IMR-90 (cell line): ENCODE data around the gene NUDCD3. TPM values are rescaled to one million over a fixed set of nuclear protein-coding genes. Genes with fewer than 3 reads are reported as not detected.

Experiments
- ATAC-seq: fragments of 200-7000 bp; cut with Tn5 transposase; 2 replicates; pipeline ENCODE4 v1.9.1; 2020; ENCODE audit warnings: low read depth, mild to moderate bottlenecking, moderate library complexity
- BruUV-seq: library from RNA; stranded (reverse); fragments of 400-500 nt; replicated peaks from 2 replicates; lab custom pipeline; 2021; lab: Mats Ljungman, UMichigan
- CTCF ChIA-PET: fragments of 300-600 bp; formaldehyde crosslinking; extraction: SDS; loops from one replicate; lab custom pipeline; 2021; ENCODE audit warnings: antibody characterized with exemption; lab: Yijun Ruan, JAX
- POLR2A ChIA-PET: fragments of 300-600 bp; sonication (Branson Sonifier 250); formaldehyde crosslinking; loops from one replicate; lab custom pipeline; 2022; ENCODE audit warnings: antibody characterized with exemption; ENCODE audit not compliant: unreplicated experiment; lab: Charles Lee
- DNase-seq: peaks from one replicate; pipeline ENCODE4 v3.0.0; 2013
- H2AFZ ChIP-seq: replicated peaks from 2 replicates; pipeline ENCODE3; 2013; ENCODE audit warnings: low read length, mild to moderate bottlenecking; ENCODE audit not compliant: poor library complexity
- H2AK5ac ChIP-seq: 2 replicates; pipeline ENCODE4 v1.6.1; 2013; ENCODE audit warnings: low read depth, low read length, inconsistent platforms
- H2AK9ac ChIP-seq: replicated peaks from 2 replicates; pipeline ENCODE3; 2013; ENCODE audit warnings: mild to moderate bottlenecking, low read depth, low read length, moderate library complexity; ENCODE audit not compliant: poor library complexity
- H2BK120ac ChIP-seq: 2 replicates; pipeline ENCODE4 v1.6.1; 2013; ENCODE audit warnings: low read depth, low read length, inconsistent platforms
- H2BK15ac ChIP-seq: 3 replicates; pipeline ENCODE4 v1.6.1; 2013; ENCODE audit warnings: low read depth, low read length, inconsistent platforms
- H2BK20ac ChIP-seq: 2 replicates; pipeline ENCODE4 v1.6.1; 2013; ENCODE audit warnings: low read depth, mild to moderate bottlenecking, inconsistent platforms, low read length, moderate library complexity
- H2BK5ac ChIP-seq: 2 replicates; pipeline ENCODE4 v1.6.1; 2013; ENCODE audit warnings: mild to moderate bottlenecking, low read depth, low read length, inconsistent platforms; ENCODE audit not compliant: poor library complexity, severe bottlenecking
- H3K14ac ChIP-seq: replicated peaks from 2 replicates; pipeline ENCODE4 v1.6.1; 2013; ENCODE audit warnings: low read depth, low read length, inconsistent platforms
- H3K18ac ChIP-seq: 2 replicates; pipeline ENCODE4 v1.6.1; 2013; ENCODE audit warnings: low read depth, low read length, control low read depth
- H3K23ac ChIP-seq: 2 replicates; pipeline ENCODE4 v1.6.1; 2013; ENCODE audit warnings: low read depth, low read length, inconsistent platforms
- H3K27ac ChIP-seq: 2 replicates; pipeline ENCODE4 v1.5.1; 2013; ENCODE audit warnings: mild to moderate bottlenecking, control low read depth, low read length; ENCODE audit not compliant: insufficient read depth
- H3K27me3 ChIP-seq: 2 replicates; pipeline ENCODE4 v1.6.1; 2013; ENCODE audit warnings: low read length; ENCODE audit not compliant: control insufficient read depth, insufficient read depth
- H3K36me3 ChIP-seq: 2 replicates; pipeline ENCODE4 v1.6.1; 2013; ENCODE audit warnings: low read length, mixed read lengths; ENCODE audit not compliant: control insufficient read depth, insufficient read depth
- H3K4ac ChIP-seq: 2 replicates; pipeline ENCODE4 v1.6.1; 2013; ENCODE audit warnings: low read depth, low read length, inconsistent platforms
- H3K4me1 ChIP-seq: 2 replicates; pipeline ENCODE4 v1.6.1; 2013; ENCODE audit warnings: low read length, mixed read lengths; ENCODE audit not compliant: control insufficient read depth, insufficient read depth
- H3K4me2 ChIP-seq: 2 replicates; pipeline ENCODE4 v1.6.1; 2013; ENCODE audit warnings: low read depth, mild to moderate bottlenecking, control low read depth, low read length, moderate library complexity
- H3K4me3 ChIP-seq: 2 replicates; pipeline ENCODE4 v1.5.1; 2013; ENCODE audit warnings: low read depth, mild to moderate bottlenecking, control low read depth, low read length, moderate library complexity; ENCODE audit not compliant: insufficient read depth
- H3K56ac ChIP-seq: 2 replicates; pipeline ENCODE4 v1.6.1; 2013; ENCODE audit warnings: low read length, inconsistent platforms; ENCODE audit not compliant: insufficient read depth; ENCODE audit errors: extremely low read depth
- H3K79me1 ChIP-seq, 2 experiments: 2 replicates each; pipeline ENCODE4 v1.6.1; 2013; ENCODE audit warnings: low read length in 2 of 2, inconsistent platforms in 1 of 2, low read depth in 1 of 2
- H3K9ac ChIP-seq: 2 replicates; pipeline ENCODE4 v1.6.1; 2013; ENCODE audit warnings: low read depth, low read length, control low read depth
- H3K9me1 ChIP-seq: 2 replicates; pipeline ENCODE4 v1.6.1; 2013; ENCODE audit warnings: low read length, inconsistent platforms; ENCODE audit not compliant: insufficient read depth
- H3K9me3 ChIP-seq: 2 replicates; pipeline ENCODE4 v1.6.1; 2013; ENCODE audit warnings: low read length; ENCODE audit not compliant: control insufficient read depth, insufficient read depth
- H4K20me1 ChIP-seq: 2 replicates; pipeline ENCODE4 v1.6.1; 2013; ENCODE audit warnings: low read length, inconsistent platforms; ENCODE audit not compliant: insufficient read depth
- H4K5ac ChIP-seq: 2 replicates; pipeline ENCODE4 v1.6.1; 2013; ENCODE audit warnings: mild to moderate bottlenecking, low read depth, low read length, control low read depth
- H4K8ac ChIP-seq, 2 experiments: 2 replicates each; pipeline ENCODE4 v1.6.1; 2013; ENCODE audit warnings: low read depth in 2 of 2, low read length in 2 of 2, control low read depth in 1 of 2, inconsistent platforms in 1 of 2
- H4K91ac ChIP-seq: 2 replicates; pipeline ENCODE4 v1.6.1; 2013; ENCODE audit warnings: low read depth, low read length, inconsistent platforms; ENCODE audit not compliant: insufficient read depth
- BHLHE40 ChIP-seq: fragments of 150-350 bp; IDR thresholded peaks from 2 replicates; pipeline ENCODE4 v1.6.1; 2016; ENCODE audit warnings: mild to moderate bottlenecking, low read depth, low read length
- CEBPB ChIP-seq: IDR thresholded peaks from 2 replicates; pipeline ENCODE4 v1.6.1; 2012; ENCODE audit warnings: low read depth, low read length, improper control_type of control experiment
- CTCF ChIP-seq: conservative IDR thresholded peaks from 2 replicates; pipeline ENCODE4 v1.5.1; 2012; ENCODE audit warnings: mild to moderate bottlenecking, low read depth, low read length, improper control_type of control experiment
- ELK1 ChIP-seq: fragments of 150-350 bp; IDR thresholded peaks from 2 replicates; pipeline ENCODE4 v1.6.1; 2016; ENCODE audit warnings: low read depth, mild to moderate bottlenecking, low read length, moderate library complexity, borderline replicate concordance
- FOS ChIP-seq: fragments of 150-350 bp; IDR thresholded peaks from 2 replicates; pipeline ENCODE4 v1.6.1; 2016; ENCODE audit warnings: low read depth, low read length
- MAFK ChIP-seq: IDR thresholded peaks from 2 replicates; pipeline ENCODE4 v1.6.1; 2012; ENCODE audit warnings: low read depth, low read length, improper control_type of control experiment
- NFE2L2 ChIP-seq: fragments of 150-350 bp; IDR thresholded peaks from 2 replicates; pipeline ENCODE4 v1.6.1; 2016; ENCODE audit warnings: low read depth, mild to moderate bottlenecking, low read length
- POLR2A ChIP-seq: IDR thresholded peaks from 2 replicates; pipeline ENCODE4 v1.6.1; 2012; ENCODE audit warnings: mild to moderate bottlenecking, low read depth, low read length
- RAD21 ChIP-seq: IDR thresholded peaks from 2 replicates; pipeline ENCODE4 v1.6.1; 2012; ENCODE audit warnings: low read length, improper control_type of control experiment
- RCOR1 ChIP-seq: IDR thresholded peaks from 2 replicates; pipeline ENCODE4 v1.6.1; 2012; ENCODE audit warnings: mild to moderate bottlenecking, low read length, improper control_type of control experiment; ENCODE audit not compliant: insufficient replicate concordance
- RFX5 ChIP-seq: IDR thresholded peaks from 2 replicates; pipeline ENCODE4 v1.8.0; 2012; ENCODE audit warnings: low read depth, mild to moderate bottlenecking, low read length, moderate library complexity
- SMC3 ChIP-seq: fragments of 150-350 bp; IDR thresholded peaks from 2 replicates; pipeline ENCODE4 v1.6.1; 2016; ENCODE audit warnings: low read depth, mild to moderate bottlenecking, antibody characterized with exemption, low read length, moderate library complexity
- USF2 ChIP-seq: fragments of 150-350 bp; IDR thresholded peaks from 2 replicates; pipeline ENCODE4 v1.6.1; 2017; ENCODE audit warnings: mild to moderate bottlenecking, antibody characterized with exemption, low read length, low read depth
- WGBS, 2 experiments: methylation state at CpG; one replicate each; pipeline versions ENCODE4 v1.1.5 to v1.1.7; 2013; ENCODE audit warnings: missing lambda C conversion rate in 2 of 2; ENCODE audit not compliant: insufficient read length in 1 of 2; ENCODE audit errors: extremely low coverage in 2 of 2; 5-methylcytosine and 5-hydroxymethylcytosine counted together
- dilution Hi-C: fragments of 300-500 bp; cut with HindIII; formaldehyde crosslinking; loops from one replicate; pipeline ENCODE4 v1.14.3; 2018; ENCODE audit warnings: low sequenced_read_pairs; ENCODE audit not compliant: unreplicated experiment
- in situ Hi-C: fragments of 300-500 bp; cut with MboI; formaldehyde crosslinking; loops from 3 replicates; pipeline ENCODE4 v1.14.3; 2019; ENCODE audit warnings: low sequenced_read_pairs, inconsistent platforms, mixed read lengths
- intact Hi-C: fragments of 100-400 bp; cut with micrococcal nuclease; formaldehyde crosslinking; loops from 2 replicates; pipeline ENCODE4 v1.10.0; 2022
- polyA plus RNA-seq, 3 experiments: library from polyadenylated mRNA; depleted of rRNA; stranded (reverse); fragments of >200 nt; gene quantifications; 2 replicates each; pipeline ENCODE4 v1.2.3, GENCODE V29; 2012; ENCODE audit warnings: low replicate concordance in 1 of 3
- total RNA-seq: library from RNA; depleted of rRNA; stranded (reverse); fragments of >200 nt; gene quantifications from 2 replicates; pipeline ENCODE4 v1.2.3, GENCODE V29; 2012

NUDCD3 gene
- total and polyA plus RNA-seq, 2 of the 4 experiments (the other 2 are of a cell fraction), result 49.5 to 76.0 TPM

- no peak overlapping the region for H2BK15ac ChIP-seq
- no peak overlapping the region for H4K8ac ChIP-seq
- H3K14ac ChIP-seq, result no peak overlapping the region
- no peak overlapping the region for H3K23ac ChIP-seq
- in situ Hi-C loops (no loop called here), dilution Hi-C loops (no loop called here), intact Hi-C loops (no loop called here)
- H3K4me1 ChIP-seq, result no peaks in the 10 kb centered on the region
- H3K18ac ChIP-seq, result no peak overlapping the region
- no peak overlapping the region for H3K27ac ChIP-seq
- no peaks in the 10 kb centered on the region for H3K9me1 ChIP-seq
- H2BK20ac ChIP-seq, result no peak overlapping the region
- no peak overlapping the region for H3K4me3 ChIP-seq
- H3K27me3 ChIP-seq, result no peaks in the 10 kb centered on the region; the same call in none of the 2 replicates
- H2AK5ac ChIP-seq, result no peak overlapping the region
- TF ChIP-seq FOS (no peak), RFX5 (no peak), MAFK (no peak), RAD21 (no peak), CTCF (no peak), CEBPB (no peak), ELK1 (no peak), POLR2A (no peak), RCOR1 (no peak), BHLHE40 (no peak), NFE2L2 (no peak), USF2 (no peak), SMC3 (no peak)
- H2BK5ac ChIP-seq, result no peak overlapping the region
- BruUV-seq, result no TSS peak
- no peak overlapping the region for H3K4ac ChIP-seq
- peaks cover 3% of the 10 kb centered on the region; the same call in 1 of the 2 replicates for H3K9me3 ChIP-seq
- H3K4me2 ChIP-seq, result no peak overlapping the region
- no peak overlapping the region for H2AK9ac ChIP-seq
- no peak overlapping the region for H4K5ac ChIP-seq
- POLR2A ChIA-PET, result no interaction called here
- H4K20me1 ChIP-seq, result no peaks in the 10 kb centered on the region
- no peak overlapping the region for H4K91ac ChIP-seq
- H3K9ac ChIP-seq, result no peak overlapping the region
- H2AFZ ChIP-seq, result no peak overlapping the region
- H3K56ac ChIP-seq, result no peak overlapping the region
- no peak overlapping the region for H2BK120ac ChIP-seq
- no peak for DNase-seq
- H3K79me1 ChIP-seq, result no peaks in the 10 kb centered on the region
- no CpG with 5 or more reads among the region's 2 CpGs for WGBS, 2 experiments
- H3K36me3 ChIP-seq, result no peaks in the 10 kb centered on the region
- no peak for ATAC-seq
- CTCF ChIA-PET, result no interaction called here
Measured at GRCh38 chr7:44353668-44354067, 136.8 kb downstream of the NUDCD3 start.
